Measurements from ENCODE around the gene ZNF532. TPM values are rescaled to one million over a fixed set of nuclear protein-coding genes. Genes with fewer than 3 reads are reported as not detected.

The ZNF532 gene
- total RNA-seq, 2 donors from 2014 or later = 79.1 to 83.6 TPM

DNA sequence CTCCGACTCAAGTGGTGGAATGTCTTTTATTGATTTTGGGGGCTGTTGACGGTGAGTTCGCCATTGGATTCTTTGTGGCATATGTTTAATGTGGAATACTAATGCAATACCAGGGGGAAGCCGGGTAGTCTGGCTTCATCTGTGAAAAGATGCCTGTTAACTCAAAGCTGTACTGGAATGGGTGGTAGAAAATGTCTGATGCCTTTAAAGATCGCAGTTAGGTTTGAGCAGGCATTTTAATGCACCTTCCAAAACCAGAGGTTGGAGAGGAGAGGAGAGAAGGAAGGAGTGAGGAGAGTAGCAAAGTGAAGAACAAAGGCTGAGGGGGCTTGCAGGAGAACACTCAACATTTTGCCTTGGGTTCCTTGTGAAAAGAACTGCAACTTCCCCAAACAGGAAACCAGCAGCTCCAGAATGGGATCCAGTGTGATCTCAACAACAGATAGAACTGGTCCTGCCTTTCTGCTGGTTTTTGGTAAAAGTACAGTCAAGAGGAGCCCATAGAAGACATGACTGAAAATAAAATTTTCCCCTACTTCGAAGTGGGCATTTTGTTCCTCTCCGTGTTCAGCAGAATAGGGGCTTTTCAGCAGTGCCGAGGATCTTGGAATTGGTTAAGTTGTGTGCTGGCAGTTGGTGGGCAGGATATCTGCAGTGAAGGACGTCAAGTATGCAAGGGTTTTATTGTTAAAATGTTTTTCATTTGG is 1.5 kb downstream of the ZNF532 start:
- intact Hi-C loops (cut with DNase I) = no loop called here
- DNase-seq (ENCODE audit: low spot score) = no peak

- intact Hi-C loops (cut with DNase I) = no loop called here
- no peak for DNase-seq (ENCODE audit: low spot score)
Measured at GRCh38 chr18:58866773-58867150, 2.1 kb downstream of the ZNF532 start.

- intact Hi-C loops (cut with DNase I) = no loop called here
- DNase-seq (ENCODE audit: low spot score) = no peak
Measured at GRCh38 chr18:58867281-58867961, 2.7 kb downstream of the ZNF532 start.

DNA sequence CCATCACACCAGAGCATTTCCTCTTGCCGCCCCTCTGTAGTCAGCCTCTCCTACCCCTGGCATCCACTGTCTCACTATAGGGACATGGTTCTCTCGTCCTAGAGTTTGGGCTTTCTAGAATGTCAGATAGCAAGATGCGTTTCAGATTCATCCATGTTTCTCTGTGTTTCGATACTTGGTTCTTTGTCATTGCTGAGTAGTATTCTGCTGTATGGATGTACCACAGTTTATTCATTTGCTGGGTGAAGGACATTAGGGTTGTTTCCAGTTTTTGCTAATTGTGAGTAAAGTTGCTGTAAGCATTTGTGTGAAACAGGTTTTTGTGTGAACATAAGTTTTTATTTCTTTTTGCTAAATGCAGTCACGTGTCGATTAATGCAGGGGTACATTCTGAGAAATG is 3.8 kb downstream of the ZNF532 start:
- intact Hi-C loops (cut with DNase I) = no loop called here

DNA sequence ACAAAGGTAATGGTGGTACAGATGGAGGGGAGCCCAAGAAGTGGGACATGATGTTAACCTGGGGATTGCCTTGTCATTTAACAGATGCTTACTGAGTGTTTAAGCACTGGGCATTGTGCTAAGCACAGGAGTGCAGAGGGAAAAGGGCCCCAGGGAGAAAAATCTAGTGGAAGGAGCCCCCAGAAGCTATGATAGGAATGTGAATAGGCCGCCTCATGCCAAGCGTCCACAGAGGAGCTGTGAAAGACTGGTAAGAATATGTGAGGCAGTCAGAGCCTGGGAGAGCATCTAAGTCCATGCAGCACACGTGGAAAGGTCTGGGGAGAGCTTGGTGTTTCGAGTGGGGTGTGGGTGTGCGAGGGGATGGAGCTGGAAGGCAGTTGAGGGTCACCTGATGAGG is 5.5 kb downstream of the ZNF532 start:
- intact Hi-C loops (cut with DNase I) = no loop called here
- no peak for DNase-seq (ENCODE audit: low spot score)

More for the DNA sequence above, 3.8 kb downstream of the ZNF532 start:
- DNase-seq (ENCODE audit: low spot score) = no peak

- intact Hi-C loops (cut with DNase I) = no loop called here
- DNase-seq (ENCODE audit: low spot score) = no peak
Measured at GRCh38 chr18:58870621-58871020, 5.9 kb downstream of the ZNF532 start.

GRCh38 chr18:58871514-58872420 is 7.1 kb downstream of the ZNF532 start:
- intact Hi-C loops (cut with DNase I) = no loop called here
- DNase-seq (ENCODE audit: low spot score) = no peak

DNA sequence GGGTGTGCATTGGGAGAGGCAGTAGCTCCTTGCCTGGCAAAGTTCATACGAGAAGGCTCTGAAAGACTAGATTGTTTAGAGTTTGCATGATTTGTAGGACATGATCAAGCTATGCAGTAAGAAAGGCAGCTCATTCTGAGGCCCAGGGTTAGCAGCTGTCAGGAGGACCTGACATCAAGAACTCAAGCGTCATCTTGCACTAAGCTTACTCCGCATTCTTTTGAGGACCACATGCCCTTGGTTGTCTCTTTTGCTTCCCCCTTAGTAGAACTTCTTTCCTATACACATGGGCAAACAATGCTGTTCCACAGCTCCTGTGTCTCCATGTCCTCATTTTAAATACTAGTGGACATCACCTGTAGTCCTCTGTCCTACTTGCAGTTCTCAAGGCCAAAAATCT is 14.0 kb downstream of the ZNF532 start:
- no peak for DNase-seq (ENCODE audit: low spot score)
- intact Hi-C loops (cut with DNase I) = no loop called here

DNA sequence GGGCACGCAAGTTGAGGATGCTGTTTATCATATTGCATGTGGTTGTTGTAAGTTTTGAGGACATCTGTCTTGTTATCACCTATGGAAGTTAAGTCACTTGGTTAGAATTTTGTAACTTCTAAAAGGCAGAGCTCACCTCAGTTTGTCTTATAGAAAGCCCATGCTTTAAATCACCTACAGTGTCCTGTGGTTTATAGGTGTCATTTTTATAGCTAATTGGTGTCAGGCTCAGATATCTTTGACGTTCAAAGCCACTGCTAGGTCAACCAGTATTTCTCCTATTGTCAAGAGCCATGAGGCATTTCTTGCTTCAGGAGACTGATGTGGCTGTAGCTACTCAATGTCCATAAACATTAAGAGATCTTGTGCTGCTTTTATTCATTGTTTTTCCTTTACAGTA is 16.8 kb downstream of the ZNF532 start:
- no peak for DNase-seq (ENCODE audit: low spot score)
- intact Hi-C loops (cut with DNase I) = no loop called here

DNA sequence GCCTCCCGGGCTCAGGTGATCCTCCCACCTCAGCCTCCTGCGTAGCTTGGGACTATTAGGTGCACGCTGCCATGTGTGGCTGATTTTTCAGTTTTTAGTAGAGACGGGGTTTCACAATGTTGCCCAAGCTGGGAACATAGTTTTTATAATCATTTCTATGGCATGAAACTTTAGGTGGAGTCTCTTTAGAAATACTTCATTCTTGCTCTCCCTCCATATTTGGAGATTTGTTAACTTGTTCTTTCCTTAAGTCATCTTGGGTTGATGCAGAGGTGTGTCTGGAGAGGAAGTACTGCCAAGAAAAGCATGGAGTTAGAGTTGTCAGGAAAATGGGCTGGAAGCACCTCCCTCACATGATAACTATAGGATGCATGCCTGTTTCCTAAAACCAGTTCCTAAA is 17.4 kb downstream of the ZNF532 start:
- DNase-seq (ENCODE audit: low spot score) = no peak
- intact Hi-C loops (cut with DNase I) = no loop called here

GRCh38 chr18:58882686-58883085 is 18.0 kb downstream of the ZNF532 start:
- no peak for DNase-seq (ENCODE audit: low spot score)
- intact Hi-C loops (cut with DNase I) = no loop called here

GRCh38 chr18:58884680-58885079 is 20.0 kb downstream of the ZNF532 start:
- DNase-seq (ENCODE audit: low spot score) = no peak
- intact Hi-C loops (cut with DNase I) = no loop called here

- intact Hi-C loops (cut with DNase I) = no loop called here
- DNase-seq (ENCODE audit: low spot score) = no peak
Measured at GRCh38 chr18:58886431-58886830, 21.8 kb downstream of the ZNF532 start.

DNA sequence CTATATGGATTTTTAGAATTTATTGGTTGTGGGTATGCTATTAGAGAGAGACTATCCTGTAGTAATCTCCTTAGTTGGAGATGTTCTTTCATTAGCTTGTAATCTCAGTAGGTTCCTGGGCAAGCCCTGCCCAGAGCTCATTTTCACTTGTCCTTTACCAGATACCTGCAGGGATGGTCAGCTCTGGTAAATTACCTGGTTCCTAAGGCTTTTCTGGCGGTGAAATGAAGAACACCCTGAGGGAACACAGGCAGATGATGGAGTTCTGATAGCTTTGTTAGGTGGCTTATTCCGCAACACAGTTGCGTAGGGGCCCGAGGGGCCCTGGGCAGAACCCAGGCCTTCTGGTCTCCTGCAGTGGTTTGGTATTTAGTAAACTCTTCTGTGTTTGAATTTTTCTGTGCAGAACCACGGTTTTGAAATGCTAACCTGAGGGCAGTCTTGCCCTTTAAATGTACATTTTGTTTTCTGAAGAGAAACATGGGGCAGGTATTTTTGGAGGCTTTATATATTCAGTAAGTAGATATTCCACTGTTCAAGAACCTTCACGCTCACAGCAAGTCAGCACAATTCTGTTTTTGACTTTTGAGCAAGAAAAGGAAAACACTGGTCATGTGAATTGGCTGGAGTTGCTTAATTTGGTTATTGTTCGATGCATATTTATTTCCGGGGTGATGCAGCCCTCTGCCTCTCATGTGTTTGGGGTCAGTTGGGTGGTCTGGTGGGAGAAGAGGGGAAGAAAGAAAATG is 22.4 kb downstream of the ZNF532 start:
- intact Hi-C loops (cut with DNase I) = no loop called here
- no peak for DNase-seq (ENCODE audit: low spot score)

DNA sequence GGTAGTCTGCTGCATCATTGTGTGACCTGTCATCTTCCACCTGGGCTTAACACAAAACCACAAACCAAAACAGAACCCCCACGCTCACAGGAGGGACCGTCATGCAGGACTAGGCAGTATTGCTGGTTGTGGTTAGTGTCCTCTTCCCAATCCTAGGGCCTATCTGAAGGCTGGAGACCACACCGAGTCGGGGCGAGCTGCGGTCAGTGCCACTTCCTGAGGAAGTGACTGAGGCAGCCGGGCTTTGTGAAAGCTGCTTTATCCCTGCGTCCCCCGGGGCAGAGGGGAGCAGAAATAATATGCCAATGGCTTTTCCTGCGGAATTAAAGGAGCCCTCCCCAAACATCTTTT is 22.9 kb downstream of the ZNF532 start:
- intact Hi-C loops (cut with DNase I) = no loop called here
- DNase-seq (ENCODE audit: low spot score) = peak; percentile 85

DNA sequence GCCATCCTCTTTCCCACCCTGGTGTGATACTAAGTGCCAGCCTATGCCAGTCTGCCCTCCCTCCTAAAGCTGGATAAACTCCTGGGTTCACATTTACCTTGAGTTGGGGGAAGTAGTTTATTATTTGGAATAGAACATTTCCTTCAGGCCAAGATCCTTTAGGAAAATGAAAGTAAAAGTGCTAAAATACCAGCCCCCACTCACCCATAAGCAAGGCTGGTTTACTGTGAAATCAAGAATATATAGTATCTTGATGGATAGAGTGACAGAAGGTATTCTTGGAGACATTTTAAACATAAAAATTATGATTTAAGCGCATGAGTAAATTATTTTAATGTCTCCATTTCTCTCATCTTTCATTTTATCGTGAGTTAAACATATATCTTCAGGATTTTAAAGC is 27.1 kb downstream of the ZNF532 start:
- no peak for DNase-seq (ENCODE audit: low spot score)
- intact Hi-C loops (cut with DNase I) = loop anchor here in 1 of 2 donors (2.0 to 5.0 kb wide), 2 partner anchors 55 to 391 kb away; no protein-coding TSS in a partner anchor

DNA sequence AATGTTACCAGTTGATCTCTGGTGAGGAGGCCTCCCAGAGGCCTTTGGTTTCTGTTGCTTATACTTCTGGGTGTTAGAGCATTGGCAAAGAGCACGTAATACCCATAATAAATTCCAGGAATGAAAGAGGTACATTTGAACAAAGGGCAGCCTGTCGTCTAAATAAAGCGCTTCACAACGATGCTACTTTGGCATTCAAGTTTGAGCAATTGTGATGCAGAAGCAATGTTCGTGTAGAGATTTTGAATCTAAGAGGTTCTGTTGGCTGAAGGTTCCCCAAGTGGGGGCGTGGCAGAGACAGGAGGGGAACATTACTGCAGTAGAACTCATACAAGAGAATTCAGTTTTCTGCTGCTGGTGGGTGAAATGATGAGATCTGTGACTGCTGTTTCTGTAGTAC is 27.8 kb downstream of the ZNF532 start:
- DNase-seq (ENCODE audit: low spot score) = no peak
- intact Hi-C loops (cut with DNase I) = loop anchor here in 1 of 2 donors (2.0 to 5.0 kb wide), 2 partner anchors 56 to 390 kb away; no protein-coding TSS in a partner anchor

DNA sequence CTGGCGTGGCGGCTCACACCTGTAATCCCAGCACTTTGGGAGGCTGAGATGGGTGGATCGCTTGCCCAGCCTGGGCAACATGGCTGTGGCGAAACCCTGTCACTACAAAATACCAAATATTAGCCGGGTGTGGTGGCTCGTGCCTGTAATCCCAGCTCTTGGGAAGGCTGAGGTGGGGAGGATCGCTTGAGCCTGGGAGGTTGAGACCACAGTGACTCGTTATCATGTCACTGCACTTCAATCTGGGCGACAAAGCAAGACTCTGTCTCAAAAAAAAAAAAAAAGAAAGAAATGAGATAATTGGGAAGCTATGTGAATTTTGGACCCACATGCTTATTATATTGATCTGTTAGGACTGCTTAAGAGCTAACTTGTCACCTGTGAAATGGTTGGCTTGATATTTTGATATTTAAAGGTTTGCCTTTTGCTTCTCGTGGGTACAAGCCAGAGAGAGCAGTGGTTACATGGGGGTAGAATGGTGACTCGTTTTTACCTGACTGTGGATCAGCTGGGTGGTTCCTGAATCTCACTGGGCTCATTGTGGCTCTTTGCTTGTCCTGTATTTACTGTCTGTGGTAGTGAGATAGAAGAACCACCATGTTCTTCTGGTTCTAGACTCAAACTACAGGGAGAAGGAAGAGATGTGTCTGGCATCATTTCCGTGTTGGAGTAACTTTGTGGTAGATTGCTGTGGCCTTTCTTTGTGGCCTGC is 28.9 kb downstream of the ZNF532 start:
- intact Hi-C loops (cut with DNase I) = loop anchor here in 1 of 2 donors (2.0 to 5.0 kb wide), 2 partner anchors 57 to 389 kb away; no protein-coding TSS in a partner anchor

DNA sequence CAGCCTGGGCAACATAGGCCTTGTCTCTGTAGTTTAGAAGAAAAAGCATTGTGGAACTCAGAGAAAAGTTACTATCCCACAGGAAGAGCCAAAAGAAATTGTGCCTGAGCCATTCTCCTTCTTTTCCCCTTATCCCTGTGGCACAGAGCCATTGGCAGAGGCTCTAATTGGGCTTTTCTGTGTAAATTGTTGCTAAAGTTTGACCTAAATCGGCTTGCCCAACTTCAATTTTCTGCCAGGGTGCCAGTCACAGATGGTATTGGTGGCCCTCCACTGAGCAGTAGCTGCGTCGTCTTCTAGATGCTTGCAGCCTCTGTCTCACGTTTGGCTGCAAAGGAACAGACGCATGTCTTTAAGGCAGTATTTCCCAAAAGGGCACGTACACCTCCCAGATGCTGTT is 30.3 kb downstream of the ZNF532 start:
- intact Hi-C loops (cut with DNase I) = loop anchor here in 1 of 2 donors (5.0 kb wide), 1 partner anchor 387 kb away; no protein-coding TSS in a partner anchor
- DNase-seq (ENCODE audit: low spot score) = no peak

More for the DNA sequence above, 28.9 kb downstream of the ZNF532 start:
- no peak for DNase-seq (ENCODE audit: low spot score)

All from posterior vena cava (tissue), 2 donors.